HepG2 (cell line): Measurements from ENCODE around the gene RFFL. TPM values are rescaled to one million over a fixed set of nuclear protein-coding genes. Genes with fewer than 3 reads are reported as not detected.

Experiments used
- HOXA3 ChIP-seq: sonication (generic); formaldehyde crosslinking; IDR thresholded peaks from 2 replicates; pipeline ENCODE4 v1.5.0; 2020; ENCODE audit warnings: missing genetic modification reagents
- KAT2B ChIP-seq: fragments of 150-350 bp; IDR thresholded peaks from 2 replicates; pipeline ENCODE4 v1.6.1; 2014; ENCODE audit warnings: low read depth, low read length, borderline replicate concordance
- KAT8 ChIP-seq: IDR thresholded peaks from 2 replicates; pipeline ENCODE4 v1.6.1; 2016; ENCODE audit warnings: missing genetic modification reagents, missing compliant biosample characterization
- NCOR1 ChIP-seq: fragments of 200-600 bp; sonication (generic); IDR thresholded peaks from 2 replicates; pipeline ENCODE4 v1.7.0; 2017; ENCODE audit warnings: antibody characterized with exemption, low read length, borderline replicate concordance
- SETDB1 ChIP-seq: sonication (generic); formaldehyde crosslinking; IDR thresholded peaks from 2 replicates; pipeline ENCODE4 v1.5.1; 2020; ENCODE audit warnings: missing genetic modification reagents, mild to moderate bottlenecking, borderline replicate concordance
- TAF1 ChIP-seq: sonication (generic); formaldehyde crosslinking; IDR thresholded peaks from 2 replicates; pipeline ENCODE4 v1.4.0; 2020; ENCODE audit warnings: missing genetic modification reagents
- ZFX ChIP-seq: sonication (generic); formaldehyde crosslinking; IDR thresholded peaks from 2 replicates; pipeline ENCODE4 v1.4.0; 2020; ENCODE audit warnings: mild to moderate bottlenecking, low read depth, missing genetic modification reagents, moderate library complexity
- ZNF367 ChIP-seq: sonication (generic); formaldehyde crosslinking; IDR thresholded peaks from 2 replicates; pipeline ENCODE4 v1.4.0; 2020; ENCODE audit warnings: missing genetic modification reagents, borderline replicate concordance
- ZNF7 ChIP-seq: IDR thresholded peaks from 2 replicates; pipeline ENCODE4 v1.6.1; 2016; ENCODE audit warnings: missing biosample characterization, missing genetic modification reagents
- polyA plus RNA-seq, 8 experiments: library from polyadenylated mRNA; depleted of rRNA in 3 of 8; stranded (reverse) in 7 of 8; unstranded in 1 of 8; fragments of >200 nt; fragmentation: Illumina TruSeq in 4 of 8; extraction: Trizol in 4 of 8; gene quantifications; 2 replicates each; pipeline versions ENCODE4 v1.2.1 to v1.2.3, GENCODE V29; 2011 to 2016; ENCODE audit warnings: low read depth in 4 of 8, missing spikeins in 1 of 8, mixed read lengths in 1 of 8; ENCODE audit not compliant: insufficient read depth in 1 of 8
- total RNA-seq, 5 experiments: library from RNA; depleted of rRNA; stranded (reverse); fragments of >200 nt; fragmentation: Illumina TruSeq; extraction: Trizol; gene quantifications; 2 replicates each; pipeline ENCODE4 v1.2.3, GENCODE V29; 2016; ENCODE audit warnings: low read depth in 1 of 5
- TF ChIP-seq, protein P1 (sequence below): IDR thresholded peaks from 2 replicates; pipeline ENCODE4 v1.6.1; 2012; ENCODE audit warnings: low read length, improper control_type of control experiment
- TF ChIP-seq, protein P2 (sequence below): sonication (generic); formaldehyde crosslinking; IDR thresholded peaks from 2 replicates; pipeline ENCODE4 v1.4.0; 2020; ENCODE audit warnings: missing genetic modification reagents, mild to moderate bottlenecking, borderline replicate concordance
- TF ChIP-seq, protein P3 (sequence below): sonication (generic); formaldehyde crosslinking; IDR thresholded peaks from 2 replicates; pipeline ENCODE4 v1.4.0; 2020; ENCODE audit warnings: low read depth, mild to moderate bottlenecking, missing genetic modification reagents
- TF ChIP-seq, protein P4 (sequence below): sonication (generic); formaldehyde crosslinking; IDR thresholded peaks from 2 replicates; pipeline ENCODE4 v1.8.0; 2022; ENCODE audit warnings: missing genetic modification reagents, mild to moderate bottlenecking, moderate library complexity, borderline replicate concordance
- TF ChIP-seq, protein P5 (sequence below): sonication (generic); formaldehyde crosslinking; IDR thresholded peaks from 2 replicates; pipeline ENCODE4; 2020; ENCODE audit warnings: missing genetic modification reagents, mild to moderate bottlenecking, borderline replicate concordance
- TF ChIP-seq, protein P6 (sequence below): sonication (generic); formaldehyde crosslinking; IDR thresholded peaks from 2 replicates; pipeline ENCODE4 v1.5.0; 2020; ENCODE audit warnings: missing genetic modification reagents

The RFFL gene
- total and polyA plus RNA-seq, 2 of the 13 experiments (the other 11 are each of a cell fraction or from before 2014, with no cell fraction given), result 24.3 to 48.6 TPM

DNA sequence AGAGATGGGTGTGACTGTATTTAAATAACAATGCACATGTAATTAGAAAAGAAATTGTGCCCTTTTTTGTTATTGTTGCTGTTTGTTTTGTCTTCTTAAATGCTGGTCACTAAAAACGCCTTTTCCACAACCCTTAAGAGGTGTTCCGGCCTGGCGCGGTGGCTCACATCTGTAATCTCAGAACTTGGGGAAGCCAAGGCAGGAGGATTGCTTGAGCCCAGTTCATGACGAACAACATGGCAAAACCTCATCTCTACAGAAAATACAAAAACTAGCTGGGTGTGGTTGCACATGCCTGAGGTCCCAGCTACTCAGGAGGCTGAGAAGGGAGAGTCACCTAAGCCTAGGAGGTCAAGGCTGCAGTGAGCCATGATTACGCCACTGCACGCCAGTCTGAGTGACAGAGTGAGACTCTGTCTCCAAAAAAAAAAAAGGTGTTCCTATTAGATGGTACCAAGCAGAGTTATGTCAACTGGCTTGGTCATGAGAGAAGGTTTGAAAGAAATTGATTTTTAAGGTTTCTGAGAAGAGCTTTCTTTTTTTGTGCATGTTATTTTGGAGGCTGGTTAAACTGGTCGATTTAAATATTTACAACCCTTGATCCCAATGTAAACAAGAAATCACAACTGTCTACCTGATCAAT, 23.5 kb upstream of the RFFL start (continued):
- TF ChIP-seq, protein P1, sequence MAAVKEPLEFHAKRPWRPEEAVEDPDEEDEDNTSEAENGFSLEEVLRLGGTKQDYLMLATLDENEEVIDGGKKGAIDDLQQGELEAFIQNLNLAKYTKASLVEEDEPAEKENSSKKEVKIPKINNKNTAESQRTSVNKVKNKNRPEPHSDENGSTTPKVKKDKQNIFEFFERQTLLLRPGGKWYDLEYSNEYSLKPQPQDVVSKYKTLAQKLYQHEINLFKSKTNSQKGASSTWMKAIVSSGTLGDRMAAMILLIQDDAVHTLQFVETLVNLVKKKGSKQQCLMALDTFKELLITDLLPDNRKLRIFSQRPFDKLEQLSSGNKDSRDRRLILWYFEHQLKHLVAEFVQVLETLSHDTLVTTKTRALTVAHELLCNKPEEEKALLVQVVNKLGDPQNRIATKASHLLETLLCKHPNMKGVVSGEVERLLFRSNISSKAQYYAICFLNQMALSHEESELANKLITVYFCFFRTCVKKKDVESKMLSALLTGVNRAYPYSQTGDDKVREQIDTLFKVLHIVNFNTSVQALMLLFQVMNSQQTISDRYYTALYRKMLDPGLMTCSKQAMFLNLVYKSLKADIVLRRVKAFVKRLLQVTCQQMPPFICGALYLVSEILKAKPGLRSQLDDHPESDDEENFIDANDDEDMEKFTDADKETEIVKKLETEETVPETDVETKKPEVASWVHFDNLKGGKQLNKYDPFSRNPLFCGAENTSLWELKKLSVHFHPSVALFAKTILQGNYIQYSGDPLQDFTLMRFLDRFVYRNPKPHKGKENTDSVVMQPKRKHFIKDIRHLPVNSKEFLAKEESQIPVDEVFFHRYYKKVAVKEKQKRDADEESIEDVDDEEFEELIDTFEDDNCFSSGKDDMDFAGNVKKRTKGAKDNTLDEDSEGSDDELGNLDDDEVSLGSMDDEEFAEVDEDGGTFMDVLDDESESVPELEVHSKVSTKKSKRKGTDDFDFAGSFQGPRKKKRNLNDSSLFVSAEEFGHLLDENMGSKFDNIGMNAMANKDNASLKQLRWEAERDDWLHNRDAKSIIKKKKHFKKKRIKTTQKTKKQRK, result no peak
- TF ChIP-seq KAT2B, result peak; percentile 63; the same call in 1 of the 2 replicates
- peak; percentile 57; the same call in 1 of the 2 replicates for TF ChIP-seq HOXA3 (CRISPR knock-in tag)
- TF ChIP-seq, protein P2, sequence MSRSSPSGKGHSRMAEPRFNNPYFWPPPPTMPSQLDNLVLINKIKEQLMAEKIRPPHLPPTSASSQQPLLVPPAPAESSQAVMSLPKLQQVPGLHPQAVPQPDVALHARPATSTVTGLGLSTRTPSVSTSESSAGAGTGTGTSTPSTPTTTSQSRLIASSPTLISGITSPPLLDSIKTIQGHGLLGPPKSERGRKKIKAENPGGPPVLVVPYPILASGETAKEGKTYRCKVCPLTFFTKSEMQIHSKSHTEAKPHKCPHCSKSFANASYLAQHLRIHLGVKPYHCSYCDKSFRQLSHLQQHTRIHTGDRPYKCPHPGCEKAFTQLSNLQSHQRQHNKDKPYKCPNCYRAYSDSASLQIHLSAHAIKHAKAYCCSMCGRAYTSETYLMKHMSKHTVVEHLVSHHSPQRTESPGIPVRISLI (CRISPR knock-in tag), result peak; percentile 92
- TF ChIP-seq, protein P3, sequence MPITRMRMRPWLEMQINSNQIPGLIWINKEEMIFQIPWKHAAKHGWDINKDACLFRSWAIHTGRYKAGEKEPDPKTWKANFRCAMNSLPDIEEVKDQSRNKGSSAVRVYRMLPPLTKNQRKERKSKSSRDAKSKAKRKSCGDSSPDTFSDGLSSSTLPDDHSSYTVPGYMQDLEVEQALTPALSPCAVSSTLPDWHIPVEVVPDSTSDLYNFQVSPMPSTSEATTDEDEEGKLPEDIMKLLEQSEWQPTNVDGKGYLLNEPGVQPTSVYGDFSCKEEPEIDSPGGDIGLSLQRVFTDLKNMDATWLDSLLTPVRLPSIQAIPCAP, result no peak
- TF ChIP-seq, protein P4, sequence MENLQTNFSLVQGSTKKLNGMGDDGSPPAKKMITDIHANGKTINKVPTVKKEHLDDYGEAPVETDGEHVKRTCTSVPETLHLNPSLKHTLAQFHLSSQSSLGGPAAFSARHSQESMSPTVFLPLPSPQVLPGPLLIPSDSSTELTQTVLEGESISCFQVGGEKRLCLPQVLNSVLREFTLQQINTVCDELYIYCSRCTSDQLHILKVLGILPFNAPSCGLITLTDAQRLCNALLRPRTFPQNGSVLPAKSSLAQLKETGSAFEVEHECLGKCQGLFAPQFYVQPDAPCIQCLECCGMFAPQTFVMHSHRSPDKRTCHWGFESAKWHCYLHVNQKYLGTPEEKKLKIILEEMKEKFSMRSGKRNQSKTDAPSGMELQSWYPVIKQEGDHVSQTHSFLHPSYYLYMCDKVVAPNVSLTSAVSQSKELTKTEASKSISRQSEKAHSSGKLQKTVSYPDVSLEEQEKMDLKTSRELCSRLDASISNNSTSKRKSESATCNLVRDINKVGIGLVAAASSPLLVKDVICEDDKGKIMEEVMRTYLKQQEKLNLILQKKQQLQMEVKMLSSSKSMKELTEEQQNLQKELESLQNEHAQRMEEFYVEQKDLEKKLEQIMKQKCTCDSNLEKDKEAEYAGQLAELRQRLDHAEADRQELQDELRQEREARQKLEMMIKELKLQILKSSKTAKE (CRISPR knock-in tag), result peak; percentile 86
- no peak for TF ChIP-seq TAF1 (CRISPR knock-in tag)
- TF ChIP-seq KAT8 (CRISPR knock-in tag), result no peak
- peak; percentile 52; the same call in 1 of the 2 replicates for TF ChIP-seq NCOR1
- TF ChIP-seq ZNF367 (CRISPR knock-in tag), result no peak
- TF ChIP-seq SETDB1 (CRISPR knock-in tag), result no peak
- TF ChIP-seq, protein P5, sequence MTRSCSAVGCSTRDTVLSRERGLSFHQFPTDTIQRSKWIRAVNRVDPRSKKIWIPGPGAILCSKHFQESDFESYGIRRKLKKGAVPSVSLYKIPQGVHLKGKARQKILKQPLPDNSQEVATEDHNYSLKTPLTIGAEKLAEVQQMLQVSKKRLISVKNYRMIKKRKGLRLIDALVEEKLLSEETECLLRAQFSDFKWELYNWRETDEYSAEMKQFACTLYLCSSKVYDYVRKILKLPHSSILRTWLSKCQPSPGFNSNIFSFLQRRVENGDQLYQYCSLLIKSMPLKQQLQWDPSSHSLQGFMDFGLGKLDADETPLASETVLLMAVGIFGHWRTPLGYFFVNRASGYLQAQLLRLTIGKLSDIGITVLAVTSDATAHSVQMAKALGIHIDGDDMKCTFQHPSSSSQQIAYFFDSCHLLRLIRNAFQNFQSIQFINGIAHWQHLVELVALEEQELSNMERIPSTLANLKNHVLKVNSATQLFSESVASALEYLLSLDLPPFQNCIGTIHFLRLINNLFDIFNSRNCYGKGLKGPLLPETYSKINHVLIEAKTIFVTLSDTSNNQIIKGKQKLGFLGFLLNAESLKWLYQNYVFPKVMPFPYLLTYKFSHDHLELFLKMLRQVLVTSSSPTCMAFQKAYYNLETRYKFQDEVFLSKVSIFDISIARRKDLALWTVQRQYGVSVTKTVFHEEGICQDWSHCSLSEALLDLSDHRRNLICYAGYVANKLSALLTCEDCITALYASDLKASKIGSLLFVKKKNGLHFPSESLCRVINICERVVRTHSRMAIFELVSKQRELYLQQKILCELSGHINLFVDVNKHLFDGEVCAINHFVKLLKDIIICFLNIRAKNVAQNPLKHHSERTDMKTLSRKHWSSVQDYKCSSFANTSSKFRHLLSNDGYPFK (CRISPR knock-in tag), result no peak
- TF ChIP-seq ZNF7 (CRISPR knock-in tag), result no peak
- TF ChIP-seq, protein P6, sequence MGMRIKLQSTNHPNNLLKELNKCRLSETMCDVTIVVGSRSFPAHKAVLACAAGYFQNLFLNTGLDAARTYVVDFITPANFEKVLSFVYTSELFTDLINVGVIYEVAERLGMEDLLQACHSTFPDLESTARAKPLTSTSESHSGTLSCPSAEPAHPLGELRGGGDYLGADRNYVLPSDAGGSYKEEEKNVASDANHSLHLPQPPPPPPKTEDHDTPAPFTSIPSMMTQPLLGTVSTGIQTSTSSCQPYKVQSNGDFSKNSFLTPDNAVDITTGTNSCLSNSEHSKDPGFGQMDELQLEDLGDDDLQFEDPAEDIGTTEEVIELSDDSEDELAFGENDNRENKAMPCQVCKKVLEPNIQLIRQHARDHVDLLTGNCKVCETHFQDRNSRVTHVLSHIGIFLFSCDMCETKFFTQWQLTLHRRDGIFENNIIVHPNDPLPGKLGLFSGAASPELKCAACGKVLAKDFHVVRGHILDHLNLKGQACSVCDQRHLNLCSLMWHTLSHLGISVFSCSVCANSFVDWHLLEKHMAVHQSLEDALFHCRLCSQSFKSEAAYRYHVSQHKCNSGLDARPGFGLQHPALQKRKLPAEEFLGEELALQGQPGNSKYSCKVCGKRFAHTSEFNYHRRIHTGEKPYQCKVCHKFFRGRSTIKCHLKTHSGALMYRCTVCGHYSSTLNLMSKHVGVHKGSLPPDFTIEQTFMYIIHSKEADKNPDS, result no peak
- TF ChIP-seq ZFX (CRISPR knock-in tag), result peak; percentile 29
